ENCODE results near the gene SAMD9.
"Not testable (repeated sequence)": the region's sequence is repeated elsewhere in the genome, so short reads cannot be mapped to it uniquely, and the experiment has no call there.

Gene SAMD9

GRCh38 chr7:93117852-93118530 lies at the start of gene SAMD9:
Gene SAMD9 (minus strand): TSS chr7:93117979. CDS start chr7:93106097, 11,882 bp downstream.
- DNase-seq: peak; percentile 86

- peak; percentile 48 for DNase-seq
These were observed 47.7 kb upstream of the SAMD9 start for GRCh38 chr7:93165447-93165846.

DNA sequence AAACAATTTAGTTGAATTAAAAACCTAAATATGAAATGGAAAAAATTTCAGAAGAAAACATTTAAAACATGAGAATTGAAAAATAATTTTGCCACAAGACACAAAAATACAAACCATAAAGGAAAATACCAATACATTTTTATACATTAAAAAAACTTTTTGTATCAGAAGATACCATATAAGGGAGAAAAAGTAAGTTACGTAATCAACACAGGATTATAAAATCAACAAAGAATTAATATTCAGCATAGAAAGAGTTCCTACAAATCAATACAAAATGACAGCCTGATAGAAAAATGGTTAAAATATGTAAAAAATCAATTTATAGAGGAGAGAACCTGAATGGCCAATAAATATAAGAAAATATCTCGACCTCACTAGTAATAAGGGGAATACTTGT lies 47.0 kb upstream of the SAMD9 start:
- DNase-seq: no peak

DNA sequence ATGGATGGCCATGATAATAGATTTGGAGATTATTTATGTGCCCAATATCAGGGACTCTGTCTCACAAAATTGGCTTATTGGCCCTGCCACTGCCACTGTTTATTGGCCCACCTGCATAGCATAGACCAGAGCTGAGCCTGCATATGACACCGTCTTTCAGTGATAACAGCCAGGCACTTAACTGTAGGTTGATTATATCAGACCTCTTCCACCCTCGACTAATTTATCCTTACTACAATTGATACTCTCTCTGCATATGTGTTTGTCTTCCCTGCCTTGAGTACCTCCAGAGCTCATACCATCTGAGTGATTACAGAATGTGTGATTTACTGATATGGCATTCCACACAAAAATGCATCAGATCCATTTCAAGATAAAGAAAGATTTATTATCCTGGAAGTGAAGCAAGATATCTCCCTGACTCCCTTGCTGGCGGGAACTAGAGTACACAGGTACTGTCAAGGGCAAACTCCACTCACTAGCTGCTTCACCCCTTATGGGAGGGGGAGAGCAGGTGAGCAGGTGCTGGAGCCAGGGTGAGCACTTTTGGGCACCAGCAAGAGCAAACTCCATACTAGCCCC lies 43.5 kb upstream of the SAMD9 start:
- DNase-seq: no peak

- no peak for DNase-seq
These were observed 42.6 kb upstream of the SAMD9 start for GRCh38 chr7:93160410-93160809.

DNA sequence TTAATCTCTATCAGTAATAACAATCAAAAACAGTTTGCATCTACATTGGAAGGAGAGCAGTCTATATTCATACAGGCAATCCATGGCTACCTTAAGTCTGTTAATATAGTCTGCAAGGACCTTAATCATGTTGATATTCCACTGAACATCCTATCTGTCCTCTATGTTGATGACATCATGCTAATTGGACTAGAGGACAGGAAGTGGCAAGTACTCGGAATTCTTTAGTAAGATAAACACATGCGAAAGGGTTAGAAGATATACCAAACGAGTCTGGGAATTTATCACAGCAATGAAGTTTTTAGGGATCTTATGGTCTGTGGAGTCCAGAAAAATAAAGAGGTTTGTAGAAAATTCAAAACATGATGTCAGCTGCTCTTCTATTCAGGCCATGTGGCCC lies 41.7 kb upstream of the SAMD9 start:
- no peak for DNase-seq

GRCh38 chr7:93156884-93157283 lies 39.1 kb upstream of the SAMD9 start:
- no peak for DNase-seq

GRCh38 chr7:93150200-93150835 lies 32.5 kb upstream of the SAMD9 start:
- no peak for DNase-seq

DNA sequence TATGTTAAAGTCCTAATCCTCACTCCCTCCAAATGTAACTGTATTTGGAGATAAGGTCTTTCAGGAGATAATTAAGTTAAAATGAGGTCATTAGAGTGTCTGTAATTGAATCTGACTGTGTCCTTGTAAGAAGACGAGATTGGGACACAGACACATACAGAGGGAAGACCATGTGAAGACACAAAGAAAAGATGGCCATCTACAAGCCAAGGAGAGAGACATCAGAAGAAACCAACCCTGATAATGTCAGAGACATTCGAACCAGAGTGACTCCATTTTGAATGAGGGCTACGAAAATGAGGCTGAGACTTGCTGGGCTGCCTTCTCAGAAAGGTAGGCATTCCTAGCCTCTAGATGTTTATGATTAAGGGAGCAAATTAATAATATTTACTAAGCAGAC lies 30.9 kb upstream of the SAMD9 start:
- no peak for DNase-seq

- peak; percentile 36 for DNase-seq
These were observed 30.4 kb upstream of the SAMD9 start, which contains the start of gene SAMD9L for GRCh38 chr7:93148144-93148543. Gene SAMD9L (minus strand): TSS chr7:93148385. CDS start chr7:93135971, 12,414 bp downstream.

GRCh38 chr7:93147363-93147762 lies 29.6 kb upstream of the SAMD9 start:
- peak; percentile 55 for DNase-seq

- DNase-seq: no peak
These were observed 28.8 kb upstream of the SAMD9 start for GRCh38 chr7:93146472-93147141.

- no peak for DNase-seq
These were observed 28.3 kb upstream of the SAMD9 start for GRCh38 chr7:93146036-93146435.

DNA sequence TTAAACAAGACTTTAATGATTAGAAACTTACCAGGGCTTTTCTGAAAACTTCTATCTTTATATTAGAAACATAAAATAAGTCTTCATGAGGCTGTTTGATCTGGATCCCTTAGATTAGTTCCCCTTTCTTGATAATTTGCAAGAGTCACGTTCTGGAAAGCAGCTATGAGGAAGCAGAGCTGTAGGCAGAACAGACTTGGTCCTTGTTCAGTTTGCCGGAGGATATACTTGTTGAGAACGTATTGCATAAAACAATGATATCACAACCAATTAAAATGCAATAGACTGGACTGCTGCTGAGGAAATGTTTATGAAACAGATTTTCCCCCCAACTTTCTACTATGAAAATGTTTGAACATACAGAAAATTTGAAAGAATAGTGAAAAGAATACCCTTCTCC lies 27.6 kb upstream of the SAMD9 start:
- DNase-seq: no peak

DNA sequence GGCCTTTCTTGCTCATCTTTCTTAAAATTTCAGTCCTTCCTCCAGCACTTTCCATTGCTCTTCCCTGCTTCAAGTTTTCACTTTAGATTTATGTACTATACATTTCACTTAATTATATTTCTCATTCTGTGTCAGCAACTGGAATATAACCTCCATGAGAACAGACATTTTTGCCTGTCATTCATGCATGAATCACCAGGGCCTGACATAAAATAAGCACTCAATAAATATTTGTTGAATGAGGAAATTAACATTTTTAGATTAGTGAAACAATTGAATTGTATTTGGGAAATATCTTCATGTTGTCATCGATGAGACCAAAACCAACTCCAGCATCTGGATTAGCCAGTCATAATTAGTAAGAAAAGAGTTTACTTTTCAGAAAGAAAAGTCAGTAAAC lies 24.3 kb upstream of the SAMD9 start:
- DNase-seq: no peak

DNA sequence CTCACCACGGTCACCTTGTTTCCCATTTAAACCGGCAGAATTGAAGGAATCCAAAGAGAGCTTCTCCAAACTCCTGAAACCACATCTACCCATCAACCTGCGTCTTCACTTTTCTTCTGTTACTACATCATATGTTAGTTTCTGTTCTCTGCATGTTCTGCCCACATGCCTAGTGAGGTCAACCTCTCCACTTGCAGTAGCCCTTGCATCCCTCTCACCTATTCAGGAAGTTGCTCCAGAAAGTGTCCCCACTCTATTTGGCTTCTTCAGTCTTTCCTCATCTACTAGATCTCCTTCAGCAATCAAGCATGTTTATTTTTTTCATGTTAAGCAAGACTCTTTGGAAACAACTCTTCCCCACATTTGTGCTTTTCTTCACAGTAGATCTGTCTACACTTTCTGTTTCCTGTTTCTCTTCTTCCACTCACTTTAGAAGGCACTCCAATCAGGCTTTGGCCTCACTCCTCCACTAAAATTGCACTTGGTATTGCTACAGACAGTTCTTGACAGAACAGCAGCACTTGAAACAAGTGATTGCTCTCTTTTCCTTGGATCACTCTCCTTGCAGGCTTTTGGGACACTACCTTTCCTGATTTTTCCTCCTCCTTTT lies 22.9 kb upstream of the SAMD9 start:
- DNase-seq: no peak

- DNase-seq: no peak
These were observed 20.8 kb upstream of the SAMD9 start for GRCh38 chr7:93138576-93138975.

DNA sequence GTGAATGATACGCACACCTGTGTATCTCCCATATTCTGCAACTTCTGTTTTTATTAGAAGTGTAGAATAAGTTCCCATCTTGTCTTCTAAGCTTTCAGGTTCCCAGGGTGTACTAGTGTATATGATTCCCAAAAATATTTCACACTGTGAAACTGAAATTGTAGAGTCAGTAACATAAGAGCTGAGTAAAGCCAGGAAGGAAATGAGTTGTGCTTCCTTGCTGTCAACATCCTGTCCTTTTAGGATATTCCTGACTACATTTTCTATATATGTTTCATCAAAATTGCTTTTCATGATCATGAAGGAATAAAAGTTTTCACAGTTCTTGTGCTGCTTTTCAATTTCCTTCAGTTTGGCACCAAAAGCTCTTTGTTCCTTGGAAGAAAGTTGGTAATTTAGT lies 15.2 kb upstream of the SAMD9 start:
- DNase-seq: no peak

DNA sequence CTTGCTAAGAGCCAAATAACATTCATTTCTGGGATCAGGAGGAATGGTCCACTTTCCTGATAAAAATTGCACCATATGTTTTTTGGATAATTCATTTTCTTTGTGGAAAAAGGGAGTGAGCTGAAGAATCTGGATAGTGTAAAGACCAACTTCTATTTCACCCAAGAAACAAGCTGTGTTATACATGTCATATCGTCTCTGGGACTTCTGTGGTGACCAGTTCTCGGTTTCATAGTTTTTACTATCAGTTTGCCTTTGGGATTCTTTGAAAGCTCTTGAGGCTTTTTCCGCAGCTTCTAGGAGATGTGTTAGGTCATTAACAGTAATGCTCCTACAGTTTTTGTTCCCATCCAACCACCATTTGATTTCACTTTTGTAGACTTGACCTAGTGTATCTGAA lies 14.4 kb upstream of the SAMD9 start:
- DNase-seq: no peak

DNA sequence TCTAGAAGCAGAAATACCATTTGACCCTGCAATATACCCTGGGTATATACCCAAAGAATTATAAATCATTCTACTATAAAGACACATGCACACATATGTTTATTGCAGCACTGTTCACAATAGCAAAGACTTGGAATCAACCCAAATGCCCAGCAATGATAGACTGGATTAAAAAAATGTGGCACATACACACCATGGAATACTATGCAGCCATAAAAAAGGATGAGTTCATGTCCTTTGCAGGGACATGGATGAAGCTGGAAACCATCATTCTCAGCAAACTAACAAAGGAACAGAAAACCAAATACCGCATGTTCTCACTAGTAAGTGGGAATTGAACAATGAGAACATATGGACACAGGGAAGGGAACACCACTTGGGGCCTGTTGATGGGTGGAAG lies 9.2 kb upstream of the SAMD9 start:
- not testable (repeated sequence) for DNase-seq

GRCh38 chr7:93123532-93123931 lies 5.8 kb upstream of the SAMD9 start:
- DNase-seq: not testable (repeated sequence)

- DNase-seq: no peak
These were observed 3.1 kb upstream of the SAMD9 start for GRCh38 chr7:93120592-93121549.

Data from CD4-positive, alpha-beta T cell treated with Interleukin-21 for 1 hour (primary cell).